H9 (cell line): ENCODE measurements around the gene WDR91. TPM values are rescaled to one million over a fixed set of nuclear protein-coding genes. Genes with fewer than 3 reads are reported as not detected.

Experiments used
- DNase-seq: peaks from one replicate; pipeline ENCODE4 v3.0.0-alpha.2; 2017
- H2AFZ ChIP-seq: one replicate; pipeline ENCODE4 v1.6.1; 2013; ENCODE audit warnings: mild to moderate bottlenecking, low read length, control low read depth, moderate library complexity
- H2AK5ac ChIP-seq: 2 replicates; pipeline ENCODE4 v1.6.1; 2013; ENCODE audit warnings: low read length, control low read depth, mixed read lengths; ENCODE audit not compliant: insufficient read length
- H2BK120ac ChIP-seq: one replicate; pipeline ENCODE4 v1.6.1; 2013; ENCODE audit warnings: low read depth, mild to moderate bottlenecking, low read length, control low read depth, inconsistent platforms; ENCODE audit not compliant: poor library complexity, severe bottlenecking
- H2BK12ac ChIP-seq: 2 replicates; pipeline ENCODE4 v1.6.1; 2013; ENCODE audit warnings: low read length, control low read depth, mixed read lengths, low read depth; ENCODE audit not compliant: insufficient read length
- H2BK15ac ChIP-seq: 2 replicates; pipeline ENCODE4 v1.6.1; 2013; ENCODE audit warnings: low read depth, low read length, control low read depth
- H2BK20ac ChIP-seq: one replicate; pipeline ENCODE4 v1.6.1; 2013; ENCODE audit warnings: low read depth, mild to moderate bottlenecking, low read length, control low read depth, inconsistent platforms; ENCODE audit not compliant: poor library complexity, severe bottlenecking
- H2BK5ac ChIP-seq: 2 replicates; pipeline ENCODE4 v1.6.1; 2013; ENCODE audit warnings: low read length, control low read depth, mixed read lengths; ENCODE audit not compliant: insufficient read length
- H3K14ac ChIP-seq: 2 replicates; pipeline ENCODE4 v1.6.1; 2013; ENCODE audit warnings: low read length, control low read depth; ENCODE audit not compliant: insufficient read depth
- H3K18ac ChIP-seq: 2 replicates; pipeline ENCODE4 v1.6.1; 2013; ENCODE audit warnings: low read depth, mild to moderate bottlenecking, mixed read lengths, low read length, control low read depth; ENCODE audit not compliant: insufficient read length
- H3K23ac ChIP-seq: 2 replicates; pipeline ENCODE4 v1.6.1; 2013; ENCODE audit warnings: low read length, control low read depth, mixed read lengths, low read depth; ENCODE audit not compliant: insufficient read length
- H3K23me2 ChIP-seq: 2 replicates; pipeline ENCODE4 v1.6.1; 2013; ENCODE audit warnings: low read depth, mild to moderate bottlenecking, mixed read lengths, low read length, control low read depth; ENCODE audit not compliant: insufficient read length, poor library complexity, severe bottlenecking
- H3K27ac ChIP-seq: 2 replicates; pipeline ENCODE4 v1.5.1; 2013; ENCODE audit warnings: low read length, control low read depth, mixed read lengths, low read depth; ENCODE audit not compliant: insufficient read length
- H3K27me3 ChIP-seq: 2 replicates; pipeline ENCODE4 v1.6.1; 2013; ENCODE audit warnings: low read length, control low read depth, inconsistent platforms; ENCODE audit not compliant: insufficient read depth
- H3K4ac ChIP-seq: 2 replicates; pipeline ENCODE4 v1.6.1; 2013; ENCODE audit warnings: low read depth, mild to moderate bottlenecking, control low read depth, inconsistent platforms, low read length, moderate library complexity
- H3K4me1 ChIP-seq: 2 replicates; pipeline ENCODE4 v1.6.1; 2013; ENCODE audit warnings: low read length, control low read depth, inconsistent platforms; ENCODE audit not compliant: insufficient read depth
- H3K4me2 ChIP-seq: 2 replicates; pipeline ENCODE4 v1.6.1; 2013; ENCODE audit warnings: low read length, control low read depth, mixed read lengths; ENCODE audit not compliant: insufficient read length, insufficient read depth
- H3K56ac ChIP-seq: 2 replicates; pipeline ENCODE4 v1.6.1; 2013; ENCODE audit warnings: low read depth, mild to moderate bottlenecking, mixed read lengths, low read length, control low read depth; ENCODE audit not compliant: insufficient read length
- H3K79me1 ChIP-seq: 2 replicates; pipeline ENCODE4 v1.6.1; 2013; ENCODE audit warnings: low read depth, mild to moderate bottlenecking, moderate library complexity, low read length, control low read depth, inconsistent platforms; ENCODE audit not compliant: insufficient read depth, poor library complexity, severe bottlenecking
- H3K79me2 ChIP-seq: 2 replicates; pipeline ENCODE4 v1.6.1; 2013; ENCODE audit warnings: low read length, control low read depth, inconsistent platforms; ENCODE audit not compliant: insufficient read depth
- H3K9ac ChIP-seq: 2 replicates; pipeline ENCODE4 v1.6.1; 2013; ENCODE audit warnings: low read length, control low read depth, mixed read lengths; ENCODE audit not compliant: insufficient read length; ENCODE audit errors: extremely low read depth
- H3K9me3 ChIP-seq: one replicate; pipeline ENCODE4 v1.6.1; 2013; ENCODE audit warnings: low read depth, low read length, inconsistent platforms; ENCODE audit not compliant: control insufficient read depth
- H3T11ph ChIP-seq: one replicate; pipeline ENCODE4 v1.6.1; 2013; ENCODE audit warnings: mild to moderate bottlenecking, low read length, control low read depth, inconsistent platforms
- H4K20me1 ChIP-seq: one replicate; pipeline ENCODE4 v1.6.1; 2013; ENCODE audit not compliant: control insufficient read depth, insufficient read length, insufficient read depth
- H4K5ac ChIP-seq: 2 replicates; pipeline ENCODE4 v1.6.1; 2013; ENCODE audit warnings: low read depth, mild to moderate bottlenecking, mixed read lengths, low read length, control low read depth; ENCODE audit not compliant: insufficient read length
- H4K8ac ChIP-seq: replicated peaks from 2 replicates; pipeline ENCODE4 v1.6.1; 2013; ENCODE audit warnings: low read length, control low read depth, mixed read lengths, low read depth; ENCODE audit not compliant: insufficient read length
- H4K91ac ChIP-seq: 2 replicates; pipeline ENCODE4 v1.6.1; 2013; ENCODE audit warnings: low read depth, mild to moderate bottlenecking, moderate library complexity, mixed read lengths, low read length, control low read depth; ENCODE audit not compliant: insufficient read length
- H3K27ac Mint-ChIP-seq, 3 experiments: 2 replicates in 2 of 3; 3 replicates in 1 of 3; pipeline ENCODE4 v1.8.0; 2020 to 2021; ENCODE audit warnings: mixed read lengths in 3 of 3, mild to moderate bottlenecking in 1 of 3, moderate library complexity in 1 of 3
- H3K27me3 Mint-ChIP-seq: 2 replicates; pipeline ENCODE4 v1.8.0; 2021; ENCODE audit warnings: low read depth, mild to moderate bottlenecking, moderate library complexity, mixed read lengths
- H3K36me3 Mint-ChIP-seq, 3 experiments: 2 replicates in 2 of 3; 3 replicates in 1 of 3; pipeline ENCODE4 v1.8.0; 2020 to 2021; ENCODE audit warnings: low read depth in 3 of 3, mixed read lengths in 3 of 3; ENCODE audit not compliant: insufficient read depth in 1 of 3
- H3K4me1 Mint-ChIP-seq, 2 experiments: 2 replicates each; pipeline ENCODE4 v1.8.0; 2020; ENCODE audit warnings: mixed read lengths in 2 of 2
- H3K4me3 Mint-ChIP-seq, 2 experiments: 2 replicates in 1 of 2; 3 replicates in 1 of 2; pipeline ENCODE4 v1.8.0; 2020 to 2021; ENCODE audit warnings: mild to moderate bottlenecking in 2 of 2, mixed read lengths in 2 of 2, moderate library complexity in 1 of 2
- H3K9me3 Mint-ChIP-seq, 2 experiments: 2 replicates in 1 of 2; 3 replicates in 1 of 2; pipeline ENCODE4 v1.8.0; 2020; ENCODE audit warnings: mild to moderate bottlenecking in 2 of 2, mixed read lengths in 2 of 2, moderate library complexity in 1 of 2
- WGBS: extraction: QIAGEN DNeasy Blood & Tissue Kit; methylation state at CpG from one replicate; pipeline ENCODE4 v1.1.7; 2013; ENCODE audit warnings: missing lambda C conversion rate, low lambda C conversion rate, mixed read lengths; ENCODE audit not compliant: insufficient read length; ENCODE audit errors: extremely low coverage; 5-methylcytosine and 5-hydroxymethylcytosine counted together
- total RNA-seq: library from RNA; stranded (reverse); gene quantifications from 2 replicates; pipeline ENCODE4 v1.2.1, GENCODE V29; 2021
- TF ChIP-seq, protein P1 (sequence below): fragments of 200-600 bp; sonication (generic); conservative IDR thresholded peaks from 3 replicates; pipeline ENCODE4 v1.8.0; 2021; ENCODE audit warnings: antibody characterized with exemption, mild to moderate bottlenecking

The WDR91 gene
- total RNA-seq, 1 experiment from 2014 or later: 9.4 TPM

- DNase-seq: peak; percentile 8
- H3K79me1 ChIP-seq: no peaks in the 10 kb centered on the region
- no peaks in the 10 kb centered on the region for H3K27me3 ChIP-seq
- H2BK20ac ChIP-seq: no peak overlapping the region
- H2AK5ac ChIP-seq: no peak overlapping the region
- no peak overlapping the region for H3K27ac Mint-ChIP-seq
- H2BK12ac ChIP-seq: no peak overlapping the region
- H2BK5ac ChIP-seq: no peak overlapping the region
- no peaks in the 10 kb centered on the region; the same call in none of the 2 replicates for H3K27me3 Mint-ChIP-seq
- peaks cover 9% of the 10 kb centered on the region in 2 experiments; a peak in 2 of 4 replicates for H3K4me1 Mint-ChIP-seq
- no peak overlapping the region for H3T11ph ChIP-seq
- no peaks in the 10 kb centered on the region; a peak in 1 of 7 replicates for H3K36me3 Mint-ChIP-seq
- no peaks in the 10 kb centered on the region for H3K79me2 ChIP-seq
- H3K4ac ChIP-seq: no peak overlapping the region
- H2AFZ ChIP-seq: no peak overlapping the region
- H3K14ac ChIP-seq: no peak overlapping the region
- no peaks in the 10 kb centered on the region for H4K20me1 ChIP-seq
- WGBS: no CpG with 5 or more reads among the region's 3 CpGs
- no peak overlapping the region for H4K91ac ChIP-seq
- no peak overlapping the region for H4K8ac ChIP-seq
- no peak overlapping the region for H2BK15ac ChIP-seq
- H4K5ac ChIP-seq: no peak overlapping the region
- no peaks in the 10 kb centered on the region for H3K9me3 ChIP-seq
- H3K9ac ChIP-seq: no peak overlapping the region
- no peaks in the 10 kb centered on the region for H3K23me2 ChIP-seq
- no peak overlapping the region for H3K23ac ChIP-seq
- no peaks in the 10 kb centered on the region for H3K4me1 ChIP-seq
- no peaks in the 10 kb centered on the region for H3K9me3 Mint-ChIP-seq
- no peak overlapping the region for H2BK120ac ChIP-seq
- H3K56ac ChIP-seq: no peak overlapping the region
- H3K18ac ChIP-seq: no peak overlapping the region
- no peak overlapping the region for H3K27ac ChIP-seq
- TF ChIP-seq, protein P1, sequence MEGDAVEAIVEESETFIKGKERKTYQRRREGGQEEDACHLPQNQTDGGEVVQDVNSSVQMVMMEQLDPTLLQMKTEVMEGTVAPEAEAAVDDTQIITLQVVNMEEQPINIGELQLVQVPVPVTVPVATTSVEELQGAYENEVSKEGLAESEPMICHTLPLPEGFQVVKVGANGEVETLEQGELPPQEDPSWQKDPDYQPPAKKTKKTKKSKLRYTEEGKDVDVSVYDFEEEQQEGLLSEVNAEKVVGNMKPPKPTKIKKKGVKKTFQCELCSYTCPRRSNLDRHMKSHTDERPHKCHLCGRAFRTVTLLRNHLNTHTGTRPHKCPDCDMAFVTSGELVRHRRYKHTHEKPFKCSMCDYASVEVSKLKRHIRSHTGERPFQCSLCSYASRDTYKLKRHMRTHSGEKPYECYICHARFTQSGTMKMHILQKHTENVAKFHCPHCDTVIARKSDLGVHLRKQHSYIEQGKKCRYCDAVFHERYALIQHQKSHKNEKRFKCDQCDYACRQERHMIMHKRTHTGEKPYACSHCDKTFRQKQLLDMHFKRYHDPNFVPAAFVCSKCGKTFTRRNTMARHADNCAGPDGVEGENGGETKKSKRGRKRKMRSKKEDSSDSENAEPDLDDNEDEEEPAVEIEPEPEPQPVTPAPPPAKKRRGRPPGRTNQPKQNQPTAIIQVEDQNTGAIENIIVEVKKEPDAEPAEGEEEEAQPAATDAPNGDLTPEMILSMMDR: no peak
- H3K4me2 ChIP-seq: no peak overlapping the region
- no peak overlapping the region for H3K4me3 Mint-ChIP-seq
These were observed 47.3 kb upstream of the WDR91 start for GRCh38 chr7:135258585-135258984.
